ENCODE measurements around the gene TRIP10.

TRIP10 gene

GRCh38 chr19:6765738-6766356, 26.4 kb downstream of the TRIP10 start:
- Histone ChIP-seq H3K27me3 (ENCODE audit: insufficient read depth, low read length, poor library complexity, severe bottlenecking) (no peaks in the 10 kb centered on the region), H3K4me2 (ENCODE audit: low read depth, low read length, poor library complexity, severe bottlenecking) (peak overlapping the region; percentile 92), H3K9ac (ENCODE audit: low read depth, low read length, poor library complexity, severe bottlenecking) (no peak overlapping the region), H3F3A (ENCODE audit: low read depth) (peaks cover 7% of the 10 kb centered on the region; the same call in 1 of the 2 replicates), H4K20me1 (ENCODE audit: insufficient read depth, low read length, poor library complexity, severe bottlenecking) (no peaks in the 10 kb centered on the region), H2AFZ (ENCODE audit: low read length) (no peak overlapping the region), H3K4me1 (ENCODE audit: insufficient read depth, low read length, poor library complexity, severe bottlenecking) (peaks cover 13% of the 10 kb centered on the region), H3K79me2 (ENCODE audit: insufficient read depth, low read length) (no peaks in the 10 kb centered on the region), H3K36me3 (ENCODE audit: insufficient read depth, low read length) (no peaks in the 10 kb centered on the region), H3K4me3 (ENCODE audit: low read length, poor library complexity, severe bottlenecking) (peak overlapping the region; percentile 82), H3K9me3 (ENCODE audit: insufficient read depth, low read depth, low read length) (no peaks in the 10 kb centered on the region), H3K9me2 (replicated peaks; ENCODE audit: low read depth, low read length) (no peaks in the 10 kb centered on the region)
- TF ChIP-seq, protein P1, sequence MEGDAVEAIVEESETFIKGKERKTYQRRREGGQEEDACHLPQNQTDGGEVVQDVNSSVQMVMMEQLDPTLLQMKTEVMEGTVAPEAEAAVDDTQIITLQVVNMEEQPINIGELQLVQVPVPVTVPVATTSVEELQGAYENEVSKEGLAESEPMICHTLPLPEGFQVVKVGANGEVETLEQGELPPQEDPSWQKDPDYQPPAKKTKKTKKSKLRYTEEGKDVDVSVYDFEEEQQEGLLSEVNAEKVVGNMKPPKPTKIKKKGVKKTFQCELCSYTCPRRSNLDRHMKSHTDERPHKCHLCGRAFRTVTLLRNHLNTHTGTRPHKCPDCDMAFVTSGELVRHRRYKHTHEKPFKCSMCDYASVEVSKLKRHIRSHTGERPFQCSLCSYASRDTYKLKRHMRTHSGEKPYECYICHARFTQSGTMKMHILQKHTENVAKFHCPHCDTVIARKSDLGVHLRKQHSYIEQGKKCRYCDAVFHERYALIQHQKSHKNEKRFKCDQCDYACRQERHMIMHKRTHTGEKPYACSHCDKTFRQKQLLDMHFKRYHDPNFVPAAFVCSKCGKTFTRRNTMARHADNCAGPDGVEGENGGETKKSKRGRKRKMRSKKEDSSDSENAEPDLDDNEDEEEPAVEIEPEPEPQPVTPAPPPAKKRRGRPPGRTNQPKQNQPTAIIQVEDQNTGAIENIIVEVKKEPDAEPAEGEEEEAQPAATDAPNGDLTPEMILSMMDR (conservative IDR thresholded peaks at IDR 0.05; ENCODE audit: low read length) = no peak
- TF ChIP-seq EZH2phosphoT487 (IDR thresholded peaks at IDR 0.05; ENCODE audit: borderline replicate concordance) = no peak

DNA sequence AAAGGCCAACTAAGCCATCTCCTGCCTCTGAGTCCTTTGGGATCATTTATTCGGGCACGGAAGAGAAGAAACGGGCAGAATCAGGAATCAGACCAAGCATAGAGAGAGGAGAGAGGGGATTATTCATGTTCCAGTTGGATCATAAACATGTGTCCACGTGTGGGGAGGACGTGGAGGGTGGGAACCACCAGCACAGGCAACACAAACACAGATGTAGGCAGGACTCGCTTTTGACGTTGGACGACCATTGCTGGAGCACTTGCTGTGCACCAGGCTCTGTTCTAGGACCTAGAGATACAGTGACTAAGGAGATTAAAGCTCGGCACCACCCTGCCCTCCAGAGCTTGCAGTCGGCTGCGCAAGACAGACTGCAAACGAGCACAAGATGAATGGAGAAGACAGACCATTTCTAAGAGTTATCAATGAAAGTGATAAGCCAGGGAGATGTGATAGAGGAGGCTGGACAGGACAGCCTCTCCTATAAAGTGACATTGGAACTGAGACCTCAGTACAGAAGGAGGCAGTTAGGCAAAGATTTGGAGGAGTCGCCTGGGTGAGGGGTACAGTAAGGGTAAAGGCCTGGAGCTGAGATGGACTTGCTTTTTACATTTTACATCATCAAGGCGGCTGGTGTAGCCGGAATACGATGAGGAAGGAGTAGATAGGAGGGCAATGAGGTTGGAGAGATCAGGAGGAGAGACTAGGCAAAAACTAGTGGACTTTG, 27.0 kb downstream of the TRIP10 start:
- peak overlapping the region; percentile 92 for H3K4me2 ChIP-seq (ENCODE audit: low read depth, low read length, poor library complexity, severe bottlenecking)

GRCh38 chr19:6767081-6767356, 27.5 kb downstream of the TRIP10 start:
- Histone ChIP-seq H3K9ac (ENCODE audit: low read depth, low read length, poor library complexity, severe bottlenecking) (peak overlapping the region; percentile 63), H2AFZ (ENCODE audit: low read length) (peak overlapping the region; percentile 95), H3K27me3 (ENCODE audit: insufficient read depth, low read length, poor library complexity, severe bottlenecking) (no peaks in the 10 kb centered on the region), H3F3A (ENCODE audit: low read depth) (peaks cover 7% of the 10 kb centered on the region; the same call in 1 of the 2 replicates), H3K36me3 (ENCODE audit: insufficient read depth, low read length) (no peaks in the 10 kb centered on the region), H3K79me2 (ENCODE audit: insufficient read depth, low read length) (no peaks in the 10 kb centered on the region), H4K20me1 (ENCODE audit: insufficient read depth, low read length, poor library complexity, severe bottlenecking) (no peaks in the 10 kb centered on the region), H3K4me1 (ENCODE audit: insufficient read depth, low read length, poor library complexity, severe bottlenecking) (peaks cover 13% of the 10 kb centered on the region), H3K4me2 (ENCODE audit: low read depth, low read length, poor library complexity, severe bottlenecking) (peak overlapping the region; percentile 92), H3K4me3 (ENCODE audit: low read length, poor library complexity, severe bottlenecking) (peak overlapping the region; percentile 82), H3K9me2 (replicated peaks; ENCODE audit: low read depth, low read length) (no peaks in the 10 kb centered on the region), H3K9me3 (ENCODE audit: insufficient read depth, low read depth, low read length) (no peaks in the 10 kb centered on the region)
- TF ChIP-seq, protein P1 (conservative IDR thresholded peaks at IDR 0.05; ENCODE audit: low read length) = no peak
- TF ChIP-seq EZH2phosphoT487 (IDR thresholded peaks at IDR 0.05; ENCODE audit: borderline replicate concordance) = no peak

More for the DNA sequence above, 27.0 kb downstream of the TRIP10 start:
- H3K4me1 ChIP-seq (ENCODE audit: insufficient read depth, low read length, poor library complexity, severe bottlenecking) = peaks cover 13% of the 10 kb centered on the region
- H3K79me2 ChIP-seq (ENCODE audit: insufficient read depth, low read length) = no peaks in the 10 kb centered on the region
- no peaks in the 10 kb centered on the region for H3K36me3 ChIP-seq (ENCODE audit: insufficient read depth, low read length)
- no peaks in the 10 kb centered on the region for H3K9me2 ChIP-seq (replicated peaks; ENCODE audit: low read depth, low read length)
- no peaks in the 10 kb centered on the region for H4K20me1 ChIP-seq (ENCODE audit: insufficient read depth, low read length, poor library complexity, severe bottlenecking)
- H3K4me3 ChIP-seq (ENCODE audit: low read length, poor library complexity, severe bottlenecking) = peak overlapping the region; percentile 82
- H3F3A ChIP-seq (ENCODE audit: low read depth) = peaks cover 7% of the 10 kb centered on the region; the same call in 1 of the 2 replicates
- TF ChIP-seq, protein P1 (conservative IDR thresholded peaks at IDR 0.05; ENCODE audit: low read length) = no peak
- TF ChIP-seq EZH2phosphoT487 (IDR thresholded peaks at IDR 0.05; ENCODE audit: borderline replicate concordance) = no peak
- no peaks in the 10 kb centered on the region for H3K9me3 ChIP-seq (ENCODE audit: insufficient read depth, low read depth, low read length)
- peak overlapping the region; percentile 95 for H2AFZ ChIP-seq (ENCODE audit: low read length)
- peak overlapping the region; percentile 63 for H3K9ac ChIP-seq (ENCODE audit: low read depth, low read length, poor library complexity, severe bottlenecking)
- H3K27me3 ChIP-seq (ENCODE audit: insufficient read depth, low read length, poor library complexity, severe bottlenecking) = no peaks in the 10 kb centered on the region
